ENCODE results near the gene OSBPL2.

- TF ChIP-seq POLR2A (IDR thresholded peaks at IDR 0.05; ENCODE audit: low read depth, low read length) = no peak
- TF ChIP-seq POLR2AphosphoS5 (IDR thresholded peaks at IDR 0.05; ENCODE audit: low read depth, low read length) = no peak
- no peak for TF ChIP-seq TAF1 (IDR thresholded peaks at IDR 0.05; ENCODE audit: borderline replicate concordance, low read depth, low read length)
Measured at GRCh38 chr20:62227977-62228958, 10.1 kb upstream of the OSBPL2 start.
